Measurements from ENCODE around the gene ADIRF.
A peak's percentile ranks its signal among the peaks of the same experiment; 100 is the strongest.

Gene ADIRF

DNA sequence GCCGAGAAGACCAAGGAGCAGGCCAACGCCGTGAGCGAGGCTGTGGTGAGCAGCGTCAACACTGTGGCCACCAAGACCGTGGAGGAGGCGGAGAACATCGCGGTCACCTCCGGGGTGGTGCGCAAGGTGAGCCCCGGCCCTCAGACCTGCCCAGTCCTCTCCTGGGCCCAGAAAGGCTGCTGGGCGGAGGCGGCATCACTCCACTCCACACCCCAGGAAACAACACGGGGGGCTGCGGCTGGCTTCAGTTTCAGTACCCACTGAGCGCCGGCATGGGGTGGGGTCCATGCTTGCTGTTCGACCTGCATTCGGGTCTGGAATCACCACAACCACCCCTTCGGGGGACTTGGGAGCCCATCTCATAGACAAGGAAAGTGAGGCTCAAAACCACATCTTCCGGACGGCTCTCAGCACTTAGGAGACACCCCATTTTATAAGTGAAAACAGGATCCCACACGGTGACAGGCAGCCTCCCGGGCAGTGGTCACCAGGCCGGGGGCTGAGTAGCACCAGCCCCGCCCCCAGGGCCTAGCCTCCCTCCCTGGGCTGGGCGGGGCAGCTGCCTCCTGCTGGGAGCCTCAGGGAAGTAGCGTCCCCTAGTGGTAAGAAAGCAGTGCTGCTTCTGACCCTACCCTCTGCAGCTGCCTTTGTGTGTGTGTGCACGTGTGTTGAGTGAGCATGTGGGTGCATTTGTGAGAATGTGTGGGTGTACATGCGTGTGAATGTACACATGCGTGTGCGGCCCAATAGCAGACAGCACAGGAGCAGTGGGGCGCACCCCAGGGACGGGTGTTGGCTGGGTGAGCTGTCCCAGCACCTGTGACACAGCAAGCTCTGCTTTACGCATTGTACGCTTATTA, 8.0 kb upstream of the ADIRF start:
- Histone ChIP-seq H3K4me1 (ENCODE audit: control insufficient read depth, low read length) (no peaks in the 10 kb centered on the region), H3K9me3 (ENCODE audit: control insufficient read depth, insufficient read depth, low read length) (no peaks in the 10 kb centered on the region), H3K36me3 (ENCODE audit: control insufficient read depth, low read length) (no peaks in the 10 kb centered on the region), H3K27ac (ENCODE audit: low read depth, low read length) (no peak overlapping the region), H4K20me1 (ENCODE audit: control insufficient read depth, insufficient read depth, low read depth, low read length) (no peaks in the 10 kb centered on the region), H3K9me2 (replicated peaks; ENCODE audit: control insufficient read depth, low read length) (no peaks in the 10 kb centered on the region), H3F3A (ENCODE audit: control insufficient read depth, insufficient read depth) (no peaks in the 10 kb centered on the region), H3K4me3 (ENCODE audit: low read length) (no peak overlapping the region), H3K27me3 (ENCODE audit: control insufficient read depth, low read length) (no peaks in the 10 kb centered on the region), H3K4me2 (ENCODE audit: low read length) (no peak overlapping the region), H3K79me2 (ENCODE audit: control insufficient read depth, low read length) (no peaks in the 10 kb centered on the region)
- no peak for TF ChIP-seq EZH2phosphoT487 (IDR thresholded peaks at IDR 0.05; ENCODE audit: borderline replicate concordance, low read length)
- TF ChIP-seq, protein P1, sequence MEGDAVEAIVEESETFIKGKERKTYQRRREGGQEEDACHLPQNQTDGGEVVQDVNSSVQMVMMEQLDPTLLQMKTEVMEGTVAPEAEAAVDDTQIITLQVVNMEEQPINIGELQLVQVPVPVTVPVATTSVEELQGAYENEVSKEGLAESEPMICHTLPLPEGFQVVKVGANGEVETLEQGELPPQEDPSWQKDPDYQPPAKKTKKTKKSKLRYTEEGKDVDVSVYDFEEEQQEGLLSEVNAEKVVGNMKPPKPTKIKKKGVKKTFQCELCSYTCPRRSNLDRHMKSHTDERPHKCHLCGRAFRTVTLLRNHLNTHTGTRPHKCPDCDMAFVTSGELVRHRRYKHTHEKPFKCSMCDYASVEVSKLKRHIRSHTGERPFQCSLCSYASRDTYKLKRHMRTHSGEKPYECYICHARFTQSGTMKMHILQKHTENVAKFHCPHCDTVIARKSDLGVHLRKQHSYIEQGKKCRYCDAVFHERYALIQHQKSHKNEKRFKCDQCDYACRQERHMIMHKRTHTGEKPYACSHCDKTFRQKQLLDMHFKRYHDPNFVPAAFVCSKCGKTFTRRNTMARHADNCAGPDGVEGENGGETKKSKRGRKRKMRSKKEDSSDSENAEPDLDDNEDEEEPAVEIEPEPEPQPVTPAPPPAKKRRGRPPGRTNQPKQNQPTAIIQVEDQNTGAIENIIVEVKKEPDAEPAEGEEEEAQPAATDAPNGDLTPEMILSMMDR (IDR thresholded peaks at IDR 0.05; ENCODE audit: low read depth, low read length, poor library complexity, severe bottlenecking) = peak; percentile 94

DNA sequence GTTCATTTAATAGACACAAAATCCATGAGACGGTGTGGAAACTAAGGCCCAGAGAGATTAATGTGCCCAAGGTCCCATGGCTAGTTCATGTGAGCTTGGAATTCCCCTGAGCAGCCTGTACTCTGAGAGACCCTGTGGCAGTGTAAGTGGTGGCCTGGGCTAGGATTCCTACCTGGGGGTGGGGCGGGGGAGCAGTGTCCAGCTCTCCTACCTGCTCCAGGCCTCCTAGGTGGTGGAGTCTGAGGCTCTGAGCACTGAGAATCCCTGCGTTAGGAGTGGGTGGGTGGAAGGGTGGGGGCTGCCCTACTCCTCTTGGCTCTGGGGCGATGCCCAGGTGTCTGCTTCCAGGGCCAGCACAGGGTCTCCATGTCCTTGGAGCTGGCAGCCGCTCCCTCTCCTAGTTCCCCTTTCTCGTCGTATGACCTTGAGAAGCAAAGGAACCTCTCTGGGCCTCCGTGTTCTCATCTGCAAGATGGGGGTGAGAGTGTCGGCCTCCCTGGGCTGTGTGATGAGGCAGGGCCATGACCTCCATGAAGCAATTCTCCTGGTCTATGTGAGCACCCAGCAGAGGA, 7.3 kb upstream of the ADIRF start:
- H3K79me2 ChIP-seq (ENCODE audit: control insufficient read depth, low read length) = no peaks in the 10 kb centered on the region
- no peaks in the 10 kb centered on the region for H3K36me3 ChIP-seq (ENCODE audit: control insufficient read depth, low read length)
- no peaks in the 10 kb centered on the region for H4K20me1 ChIP-seq (ENCODE audit: control insufficient read depth, insufficient read depth, low read depth, low read length)
- no peaks in the 10 kb centered on the region for H3K4me1 ChIP-seq (ENCODE audit: control insufficient read depth, low read length)
- no peak overlapping the region for H3K4me3 ChIP-seq (ENCODE audit: low read length)
- H3K4me2 ChIP-seq (ENCODE audit: low read length) = no peak overlapping the region
- H3K27ac ChIP-seq (ENCODE audit: low read depth, low read length) = no peak overlapping the region
- no peaks in the 10 kb centered on the region for H3K27me3 ChIP-seq (ENCODE audit: control insufficient read depth, low read length)
- H3K9me3 ChIP-seq (ENCODE audit: control insufficient read depth, insufficient read depth, low read length) = no peaks in the 10 kb centered on the region
- no peaks in the 10 kb centered on the region for H3F3A ChIP-seq (ENCODE audit: control insufficient read depth, insufficient read depth)
- no peaks in the 10 kb centered on the region for H3K9me2 ChIP-seq (replicated peaks; ENCODE audit: control insufficient read depth, low read length)
- no peak for TF ChIP-seq EZH2phosphoT487 (IDR thresholded peaks at IDR 0.05; ENCODE audit: borderline replicate concordance, low read length)
- TF ChIP-seq, protein P1 (IDR thresholded peaks at IDR 0.05; ENCODE audit: low read depth, low read length, poor library complexity, severe bottlenecking) = no peak

DNA sequence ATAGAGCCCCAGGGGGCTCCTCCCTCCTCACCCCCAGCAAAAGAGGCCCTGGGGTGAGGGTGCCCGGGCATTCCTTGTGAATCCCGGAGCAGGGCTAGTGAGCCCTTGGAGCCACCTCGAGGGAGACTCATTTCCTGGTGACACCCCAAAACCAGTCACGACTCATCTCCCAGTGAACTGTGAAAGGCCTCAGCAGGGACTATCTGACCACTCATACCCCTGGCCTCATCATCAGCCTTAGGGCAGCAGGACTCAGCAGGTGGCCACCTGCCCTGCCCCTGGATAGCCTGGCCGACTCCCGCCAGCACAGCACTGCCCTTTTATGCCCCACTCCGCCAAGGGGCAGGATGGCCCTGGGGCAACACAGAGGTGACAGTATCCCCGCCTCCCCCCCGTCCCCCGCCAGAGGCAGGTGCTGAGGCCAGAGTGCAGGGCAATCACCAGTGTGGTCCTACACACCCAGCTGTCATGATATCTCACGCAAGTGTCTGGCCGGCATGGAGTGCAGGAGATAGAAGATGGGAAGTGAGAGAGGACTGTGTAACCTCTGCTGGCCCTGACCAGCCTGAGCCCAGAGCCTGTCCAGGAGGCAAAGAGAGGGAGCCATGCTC, 6.7 kb upstream of the ADIRF start:
- Histone ChIP-seq H3F3A (ENCODE audit: control insufficient read depth, insufficient read depth) (no peaks in the 10 kb centered on the region), H3K4me2 (ENCODE audit: low read length) (no peak overlapping the region), H3K79me2 (ENCODE audit: control insufficient read depth, low read length) (no peaks in the 10 kb centered on the region), H3K9me2 (replicated peaks; ENCODE audit: control insufficient read depth, low read length) (no peaks in the 10 kb centered on the region), H3K27me3 (ENCODE audit: control insufficient read depth, low read length) (no peaks in the 10 kb centered on the region), H3K27ac (ENCODE audit: low read depth, low read length) (no peak overlapping the region), H3K4me3 (ENCODE audit: low read length) (no peak overlapping the region), H3K4me1 (ENCODE audit: control insufficient read depth, low read length) (peaks cover 3% of the 10 kb centered on the region; the same call in 1 of the 2 replicates), H3K36me3 (ENCODE audit: control insufficient read depth, low read length) (no peaks in the 10 kb centered on the region), H4K20me1 (ENCODE audit: control insufficient read depth, insufficient read depth, low read depth, low read length) (no peaks in the 10 kb centered on the region), H3K9me3 (ENCODE audit: control insufficient read depth, insufficient read depth, low read length) (no peaks in the 10 kb centered on the region)
- TF ChIP-seq EZH2phosphoT487 (IDR thresholded peaks at IDR 0.05; ENCODE audit: borderline replicate concordance, low read length) = no peak
- TF ChIP-seq, protein P1 (IDR thresholded peaks at IDR 0.05; ENCODE audit: low read depth, low read length, poor library complexity, severe bottlenecking) = no peak
